ENCODE data around the gene TTLL8. TPM values are rescaled to one million over a fixed set of nuclear protein-coding genes. Genes with fewer than 3 reads are reported as not detected.

TTLL8 gene
- total RNA-seq, 1 experiment from 2014 or later: not detected

DNA sequence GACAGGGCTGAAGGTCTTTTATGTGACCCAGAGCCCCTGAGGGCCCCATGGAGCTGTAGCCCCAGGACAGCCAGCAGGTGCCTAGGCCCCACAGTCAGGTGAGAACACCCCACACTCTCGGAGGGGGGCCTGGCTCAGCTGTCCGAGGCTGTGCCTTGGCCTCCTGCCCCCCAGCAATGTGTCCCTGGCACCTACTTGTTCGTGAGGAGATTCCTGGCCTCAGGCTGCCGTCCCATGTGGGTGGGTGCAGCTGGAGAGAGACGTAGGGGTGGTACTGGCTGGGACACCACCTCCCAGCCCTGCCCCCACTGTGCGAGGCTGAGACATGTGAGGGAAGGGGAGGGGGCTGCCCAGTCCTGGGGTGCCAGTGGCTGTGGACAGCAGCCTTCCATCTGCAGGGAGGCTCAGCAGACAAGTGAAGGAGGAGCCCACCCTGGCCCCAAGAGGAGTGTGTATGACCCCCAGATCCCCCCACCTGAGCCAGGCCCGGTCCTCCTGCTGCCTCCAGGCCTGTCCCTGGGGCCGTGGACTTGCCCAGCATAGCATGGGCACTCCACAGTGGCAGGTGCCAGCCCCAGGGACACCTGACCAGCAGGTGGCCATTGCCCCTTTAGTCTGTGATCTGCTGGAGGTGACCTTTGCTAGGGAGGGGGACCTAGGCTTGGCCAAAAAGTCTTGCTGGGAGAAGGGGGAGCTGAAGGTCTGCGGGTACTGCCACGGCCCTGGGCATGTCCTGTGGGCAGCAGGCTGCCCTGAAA, 62.6 kb downstream of the TTLL8 start:
- POLR2A ChIA-PET: no interaction called here
- no peak overlapping the region for H3K27ac Mint-ChIP-seq
- H3K4me3 Mint-ChIP-seq: no peak overlapping the region
- DNase-seq (ENCODE audit: low spot score) (no peak), ATAC-seq (no peak)
- CTCF ChIA-PET: interaction anchor here (0.8 to 5.5 kb wide), 5 partner anchors 13 to 65 kb away, joined by 3 to 50 read pairs (median 17); no protein-coding TSS in a partner anchor
- no peak for TF ChIP-seq GABPB1 (CRISPR knock-in tag; IDR thresholded peaks at IDR 0.05)
- no peak for TF ChIP-seq TEAD4 (CRISPR knock-in tag; IDR thresholded peaks at IDR 0.05)
- no peak for TF ChIP-seq MAX (CRISPR knock-in tag; IDR thresholded peaks at IDR 0.05)
- no peak for TF ChIP-seq USF2 (CRISPR knock-in tag; IDR thresholded peaks at IDR 0.05)
- no peak for TF ChIP-seq EMX1 (CRISPR knock-in tag; IDR thresholded peaks at IDR 0.05)
- TF ChIP-seq HMGXB4 (CRISPR knock-in tag; IDR thresholded peaks at IDR 0.05): no peak
- TF ChIP-seq FOXK1 (CRISPR knock-in tag; IDR thresholded peaks at IDR 0.05): no peak
- peaks cover 6% of the 10 kb centered on the region; the same call in 1 of the 2 replicates for H3K36me3 Mint-ChIP-seq
- peaks cover 11% of the 10 kb centered on the region for H3K9me3 Mint-ChIP-seq
- H3K4me1 Mint-ChIP-seq: peaks cover 9% of the 10 kb centered on the region
- peaks cover 24% of the 10 kb centered on the region for H3K27me3 Mint-ChIP-seq (ENCODE audit: low read depth)

- H3K27ac Mint-ChIP-seq: no peak overlapping the region
- ATAC-seq (no peak), DNase-seq (ENCODE audit: low spot score) (no peak)
- H3K4me1 Mint-ChIP-seq: peaks cover 9% of the 10 kb centered on the region
- H3K9me3 Mint-ChIP-seq: peaks cover 15% of the 10 kb centered on the region
- ChIA-PET POLR2A (no interaction called here), CTCF (interaction anchor here (0.8 to 5.5 kb wide), 6 partner anchors 12 to 64 kb away, joined by 3 to 50 read pairs (median 12); no protein-coding TSS in a partner anchor)
- no peak overlapping the region for H3K4me3 Mint-ChIP-seq
- peaks cover 9% of the 10 kb centered on the region for H3K36me3 Mint-ChIP-seq
- peaks cover 23% of the 10 kb centered on the region for H3K27me3 Mint-ChIP-seq (ENCODE audit: low read depth)
- no peak for TF ChIP-seq HMGXB4 (CRISPR knock-in tag; IDR thresholded peaks at IDR 0.05)
- no peak for TF ChIP-seq ARID4B (CRISPR knock-in tag; IDR thresholded peaks at IDR 0.05; ENCODE audit: borderline replicate concordance)
- TF ChIP-seq CDX4 (CRISPR knock-in tag; IDR thresholded peaks at IDR 0.05; ENCODE audit: borderline replicate concordance): no peak
- TF ChIP-seq SMAD4 (CRISPR knock-in tag; IDR thresholded peaks at IDR 0.05): no peak
Observed at GRCh38 chr22:49995041-49995360, 63.1 kb downstream of the TTLL8 start.

Measured in WTC11 (cell line).